SHP77 (cell line): ENCODE results near the gene FAXC.
"Not testable (repeated sequence)": the region's sequence is repeated elsewhere in the genome, so short reads cannot be mapped to it uniquely, and the experiment has no call there.

Experiments
- DNase-seq, 2 experiments: peaks; one replicate each; lab custom pipeline; 2025; lab: John Stamatoyannopoulos, UW

The FAXC gene

GRCh38 chr6:99341862-99342455 lies 7.5 kb downstream of the FAXC start:
- no peak for DNase-seq

DNA sequence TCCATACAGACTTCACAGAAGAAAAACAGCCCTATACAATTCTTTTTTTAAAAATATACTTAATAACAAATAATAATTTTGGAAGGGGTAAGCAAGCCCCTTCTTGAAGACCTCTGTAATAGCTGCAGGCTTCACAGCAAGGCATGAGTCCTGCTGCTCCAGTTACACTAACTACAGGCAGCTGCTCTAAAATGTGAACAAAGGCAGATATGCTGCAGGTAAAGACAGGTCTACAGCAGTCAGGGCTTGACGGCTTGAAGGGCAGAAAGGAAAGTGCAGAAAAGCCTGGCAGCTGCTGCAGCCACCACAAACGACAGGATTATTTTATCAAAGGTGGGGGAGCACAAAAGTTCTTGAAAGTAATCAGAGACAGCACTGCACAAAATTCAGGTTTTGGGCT lies 11.3 kb downstream of the FAXC start:
- no peak for DNase-seq

- not testable (repeated sequence) for DNase-seq
Observed at GRCh38 chr6:99335298-99335697, 14.2 kb downstream of the FAXC start.

DNA sequence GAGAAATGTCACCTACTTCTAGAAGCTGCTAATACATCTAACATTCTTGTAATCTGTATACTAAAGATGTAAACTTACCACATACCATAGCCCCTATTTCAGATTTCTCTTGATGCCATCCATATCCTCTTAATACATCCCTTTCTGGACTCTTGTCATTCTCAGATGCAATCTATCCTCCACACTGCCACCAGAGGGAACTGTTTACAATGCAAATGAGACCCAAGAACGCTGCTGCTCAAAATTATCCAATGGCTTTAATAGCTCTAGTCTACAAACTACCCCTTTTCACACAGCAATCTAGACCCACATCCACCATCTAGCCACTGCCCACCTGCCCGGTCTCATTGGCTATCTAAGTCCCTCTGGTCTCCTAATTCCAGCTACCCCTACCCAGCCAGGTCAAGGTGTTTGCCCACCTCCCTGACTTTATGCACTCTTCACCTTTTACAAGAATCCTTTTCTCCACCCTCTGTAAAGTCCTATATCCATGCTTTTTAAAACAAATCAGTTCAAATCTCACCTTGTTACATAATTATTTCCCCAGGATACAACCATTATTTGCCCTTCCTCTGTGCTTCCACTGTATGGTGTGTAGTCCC lies 14.8 kb downstream of the FAXC start:
- DNase-seq: peak; percentile 16 to 30

GRCh38 chr6:99333068-99333467 lies 16.4 kb downstream of the FAXC start:
- no peak for DNase-seq

DNA sequence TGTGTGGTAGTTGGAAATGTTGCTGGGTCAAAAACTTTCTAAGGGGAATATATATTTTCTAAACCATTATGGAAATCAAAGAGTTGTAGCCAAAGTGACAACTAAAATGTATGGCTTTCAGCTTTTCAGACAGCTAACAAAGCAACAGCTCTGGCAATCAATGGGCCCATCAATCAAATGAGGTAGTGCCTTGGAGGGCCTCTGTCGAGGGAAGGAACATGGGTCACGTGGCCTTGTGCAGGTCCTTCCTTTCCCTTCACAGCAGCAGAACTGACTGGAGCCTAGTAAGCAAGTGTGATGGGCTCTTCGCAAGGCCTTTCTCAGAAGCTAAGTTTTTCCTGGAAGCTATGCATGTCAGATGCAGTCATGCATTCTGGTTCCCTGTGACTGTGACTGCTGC lies 17.9 kb downstream of the FAXC start:
- DNase-seq: no peak

- peak; percentile 5 to 62 for DNase-seq
Observed at GRCh38 chr6:99330159-99330558, 19.3 kb downstream of the FAXC start.

DNA sequence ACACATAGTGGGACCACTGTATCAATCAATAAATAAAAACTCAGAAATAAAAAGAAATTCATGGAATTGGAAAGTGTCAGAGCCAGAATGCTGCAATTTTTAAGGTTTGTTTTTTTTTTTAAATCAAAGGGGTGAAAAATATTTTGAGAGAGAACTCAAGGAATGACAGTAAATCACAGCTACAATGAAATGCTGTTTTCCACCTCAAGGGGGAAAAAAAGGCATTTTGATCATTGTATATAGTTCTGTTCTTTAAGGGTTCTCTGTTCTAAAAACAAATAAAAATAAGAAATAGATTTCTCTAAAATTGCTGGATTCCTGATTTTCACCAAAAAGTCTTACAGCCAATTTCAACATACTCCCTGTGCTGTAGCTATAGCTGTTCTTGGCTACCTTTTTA lies 24.5 kb downstream of the FAXC start:
- DNase-seq: no peak

DNA sequence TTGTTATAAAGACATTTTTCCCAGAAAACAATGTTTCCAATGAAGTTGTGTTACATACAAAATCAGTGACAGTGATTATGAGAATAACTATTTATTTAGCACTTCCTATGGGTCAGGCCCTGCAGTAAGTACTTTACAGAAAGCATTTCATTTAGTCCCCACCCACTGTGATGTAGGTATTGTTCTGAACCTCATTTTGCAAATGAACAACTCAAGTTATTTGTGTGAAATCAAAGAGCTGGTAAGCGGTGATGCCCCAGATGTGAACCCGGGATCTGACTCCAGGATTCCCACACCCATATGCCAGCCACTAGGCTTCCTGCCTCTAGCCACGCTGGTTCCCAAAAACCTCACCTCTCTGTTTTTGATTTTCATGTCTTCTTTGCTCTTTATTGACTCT lies 30.9 kb downstream of the FAXC start:
- no peak for DNase-seq

DNA sequence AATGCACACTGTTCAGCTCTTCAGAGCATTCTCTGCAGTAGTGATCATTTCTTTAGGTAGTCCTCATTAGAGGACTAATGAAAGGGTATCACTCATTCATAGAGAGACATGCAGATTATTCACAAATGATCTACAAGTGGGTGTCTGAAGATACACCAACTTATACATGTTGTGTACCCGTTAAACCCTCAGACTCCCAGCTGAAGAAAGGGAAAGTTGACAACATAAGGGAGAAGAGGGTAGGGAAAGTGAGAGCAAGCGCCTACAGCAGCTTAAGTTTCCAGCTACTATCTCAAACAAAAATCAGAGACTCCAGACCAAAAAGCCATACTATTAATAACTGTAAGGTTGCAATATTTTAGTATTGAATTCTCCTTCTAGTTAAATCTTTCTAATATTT lies 37.1 kb downstream of the FAXC start:
- no peak for DNase-seq

DNA sequence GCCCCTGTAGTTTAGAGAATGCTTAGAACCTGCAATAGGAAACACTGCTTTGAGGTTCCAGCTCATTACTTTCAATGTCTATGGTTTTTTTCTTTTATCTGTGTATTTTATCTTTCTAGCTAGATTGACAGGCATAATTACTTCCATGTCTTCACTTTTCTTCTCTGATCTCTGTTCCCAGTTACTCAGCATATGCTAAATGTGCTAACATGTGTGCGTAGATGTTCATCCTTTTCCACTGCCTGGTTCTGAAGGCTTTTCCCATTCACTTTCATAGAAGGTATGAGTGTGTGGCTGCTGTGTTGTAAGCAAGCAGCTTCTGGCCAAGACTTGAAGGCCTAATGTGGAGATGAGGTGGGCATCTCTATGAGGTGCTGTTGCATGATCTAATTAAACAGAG lies 38.9 kb downstream of the FAXC start:
- no peak for DNase-seq

GRCh38 chr6:99309557-99309956 lies 39.9 kb downstream of the FAXC start:
- no peak for DNase-seq

GRCh38 chr6:99308788-99309187 lies 40.7 kb downstream of the FAXC start:
- DNase-seq: no peak

DNA sequence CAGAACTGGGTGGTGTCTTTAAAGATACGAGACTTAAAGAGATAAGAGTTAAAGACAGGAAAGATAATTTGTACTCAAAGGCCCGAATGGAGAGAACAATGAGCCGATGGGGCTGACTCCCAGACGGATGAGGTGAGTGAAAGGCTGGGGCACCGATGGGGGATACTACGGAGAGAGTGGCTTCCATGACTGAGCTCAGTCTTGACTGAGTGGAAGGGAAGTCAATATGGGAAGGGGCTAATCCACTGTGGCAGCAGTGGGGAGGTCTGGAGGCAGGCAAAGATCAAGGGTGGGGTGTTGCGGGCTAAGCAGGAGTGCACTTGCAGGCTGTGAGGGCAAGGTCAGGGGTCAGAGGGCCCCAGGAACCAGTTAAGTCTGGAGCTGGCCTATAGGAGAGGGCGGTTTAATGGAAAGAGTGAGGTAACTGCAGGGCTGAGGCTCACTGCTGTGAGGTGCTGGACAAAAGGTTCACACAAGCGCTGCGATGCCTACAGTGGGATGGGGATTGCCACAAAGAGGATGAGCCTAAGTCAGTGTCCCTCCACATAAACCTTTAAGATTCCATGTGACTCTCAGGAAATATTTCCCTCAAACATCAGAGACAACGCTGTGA lies 42.1 kb downstream of the FAXC start:
- DNase-seq: no peak

- no peak for DNase-seq
Observed at GRCh38 chr6:99306341-99306740, 43.1 kb downstream of the FAXC start.

DNA sequence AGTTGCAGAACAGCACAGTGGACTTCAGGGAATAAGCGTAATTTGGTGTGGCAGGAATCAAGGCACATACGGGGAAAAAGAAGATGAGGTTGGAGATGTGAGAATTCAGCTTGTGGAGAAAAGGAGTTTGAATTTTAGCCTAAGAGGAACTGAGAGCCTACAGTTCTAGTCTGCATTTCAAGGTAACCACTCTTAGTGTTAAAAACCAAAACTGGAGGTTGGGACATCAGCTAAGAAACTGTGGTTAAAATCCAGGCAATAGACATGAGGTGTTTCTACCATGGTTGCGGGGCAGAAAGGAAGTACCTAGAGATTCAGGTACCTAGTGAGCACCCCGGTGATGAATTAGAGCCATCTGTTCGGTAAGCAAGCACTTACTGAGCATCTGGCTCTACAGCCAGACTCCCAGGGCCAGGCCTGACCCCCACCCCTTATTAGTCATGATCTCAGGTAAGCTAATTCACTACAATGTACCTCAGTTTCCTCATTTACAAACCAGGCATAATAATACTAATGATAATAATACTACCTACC lies 44.4 kb downstream of the FAXC start:
- no peak for DNase-seq

- no peak for DNase-seq
Observed at GRCh38 chr6:99297415-99297814, 52.1 kb downstream of the FAXC start.

GRCh38 chr6:99297006-99297405 lies 52.5 kb downstream of the FAXC start:
- DNase-seq: no peak

GRCh38 chr6:99296261-99296660 lies 53.2 kb downstream of the FAXC start:
- no peak for DNase-seq

DNA sequence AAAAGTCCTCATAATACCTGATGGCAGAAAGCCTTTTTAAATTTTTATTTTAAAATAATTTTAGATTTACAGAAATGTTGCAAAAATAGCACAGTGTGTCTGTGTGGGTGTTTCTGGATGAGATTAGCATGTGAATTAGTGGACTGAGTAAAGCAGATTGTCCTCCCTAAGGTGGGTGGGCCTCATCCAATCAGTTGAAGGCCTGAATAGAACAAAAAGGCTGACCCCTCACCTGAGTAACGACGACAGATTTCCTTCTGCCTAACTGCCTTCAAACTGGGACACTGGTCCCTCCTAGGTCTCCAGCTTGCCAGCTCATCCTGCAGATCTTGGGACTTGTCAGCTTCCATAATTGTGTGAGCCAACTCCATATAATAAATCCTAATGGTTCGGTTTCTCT lies 54.2 kb downstream of the FAXC start:
- DNase-seq: no peak

- DNase-seq: no peak
Observed at GRCh38 chr6:99294786-99295185, 54.7 kb downstream of the FAXC start.

- no peak for DNase-seq
Observed at GRCh38 chr6:99289701-99290100, 59.8 kb downstream of the FAXC start.

- DNase-seq: no peak
Observed at GRCh38 chr6:99288668-99289067, 60.8 kb downstream of the FAXC start.

GRCh38 chr6:99287523-99287922 lies 62.0 kb downstream of the FAXC start:
- no peak for DNase-seq
